Activated T-helper 2 cell treated with anti-CD3 and anti-CD28 coated beads, Interferon-gamma antibody, Interleukin-2, Interleukin-4, amounts not matched to agents 10 μg/mL and 5 μg/mL and 100 μg/mL, durations not matched to agents 14 hours and 24 hours and 36 hours (primary cell): Measurements from ENCODE around the gene DNAJC7. TPM values are rescaled to one million over a fixed set of nuclear protein-coding genes. Genes with fewer than 3 reads are reported as not detected.
"Not testable (repeated sequence)": the region's sequence is repeated elsewhere in the genome, so short reads cannot be mapped to it uniquely, and the experiment has no call there.

Experiments used
- DNase-seq: peaks from one replicate; pipeline ENCODE4 v3.0.0; 2021; ENCODE audit warnings: low spot score
- H3K27ac Mint-ChIP-seq: one replicate; pipeline ENCODE4 v1.8.0; 2021; ENCODE audit warnings: mixed read lengths
- H3K27me3 Mint-ChIP-seq: one replicate; pipeline ENCODE4 v1.8.0; 2021; ENCODE audit warnings: low read depth, mixed read lengths
- H3K36me3 Mint-ChIP-seq: one replicate; pipeline ENCODE4 v1.8.0; 2021; ENCODE audit warnings: low read depth, mixed read lengths
- H3K4me1 Mint-ChIP-seq: one replicate; pipeline ENCODE4 v1.8.0; 2021; ENCODE audit warnings: low read depth, mixed read lengths
- H3K4me3 Mint-ChIP-seq: one replicate; pipeline ENCODE4 v1.8.0; 2021; ENCODE audit warnings: low read depth, mild to moderate bottlenecking, moderate library complexity, mixed read lengths
- H3K9me3 Mint-ChIP-seq: one replicate; pipeline ENCODE4 v1.8.0; 2021; ENCODE audit warnings: mixed read lengths
- intact Hi-C: fragments of 100-400 bp; cut with micrococcal nuclease; formaldehyde crosslinking; loops from one replicate; pipeline ENCODE4 v1.15.1; 2023
- total RNA-seq: library from RNA; stranded (reverse); gene quantifications from 2 replicates; pipeline ENCODE4 v1.2.3, GENCODE V29; 2022

DNAJC7 gene
- total RNA-seq, 1 donor from 2014 or later: 115 TPM

DNA sequence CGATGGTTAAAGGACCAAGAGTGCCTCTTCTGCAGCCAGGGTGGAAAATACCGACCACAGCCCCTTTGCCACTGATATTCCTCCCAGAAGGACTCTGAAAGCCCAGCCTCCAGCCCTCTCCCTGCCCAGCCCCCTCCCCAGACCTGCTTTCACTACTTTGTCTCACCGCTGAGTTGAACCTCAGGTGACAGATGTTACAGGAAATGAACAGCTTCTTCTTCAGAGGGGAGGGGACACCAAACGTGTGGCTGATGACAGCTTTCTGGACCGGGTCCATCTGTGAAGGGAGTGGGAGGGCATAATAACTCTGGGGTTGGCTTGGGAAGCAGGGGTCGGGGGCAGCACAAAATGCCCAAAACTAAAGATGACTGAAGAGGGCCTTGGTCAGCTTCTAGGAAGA lies 16.8 kb upstream of the DNAJC7 start:
- no peak overlapping the region for H3K27ac Mint-ChIP-seq
- no peak overlapping the region for H3K4me3 Mint-ChIP-seq
- DNase-seq: no peak
- intact Hi-C loops: no loop called here
- H3K4me1 Mint-ChIP-seq: peaks cover 6% of the 10 kb centered on the region
- H3K27me3 Mint-ChIP-seq: peaks cover 3% of the 10 kb centered on the region
- no peaks in the 10 kb centered on the region for H3K36me3 Mint-ChIP-seq
- H3K9me3 Mint-ChIP-seq: no peaks in the 10 kb centered on the region

DNA sequence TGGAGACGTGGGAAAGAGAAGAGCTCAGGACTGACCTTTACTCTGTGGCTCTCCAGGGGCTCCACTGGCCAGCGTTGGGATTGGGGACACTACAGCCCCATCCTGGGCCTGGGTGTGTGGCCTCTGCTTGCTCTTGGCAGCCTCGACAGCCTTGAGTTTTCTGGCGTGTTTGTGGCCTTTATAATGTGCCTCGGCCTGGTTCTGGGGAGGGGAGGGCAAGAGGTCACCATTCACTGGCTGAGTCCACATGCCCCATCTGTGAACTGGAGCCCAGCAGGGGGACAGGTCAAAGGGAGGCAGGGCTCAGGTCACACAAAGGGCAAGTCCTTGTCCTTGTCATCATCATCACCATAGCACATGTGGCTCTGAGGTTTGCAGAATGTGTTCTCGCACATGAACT lies 14.3 kb upstream of the DNAJC7 start:
- peaks cover 3% of the 10 kb centered on the region for H3K27me3 Mint-ChIP-seq
- no peak overlapping the region for H3K27ac Mint-ChIP-seq
- H3K9me3 Mint-ChIP-seq: no peaks in the 10 kb centered on the region
- no peaks in the 10 kb centered on the region for H3K36me3 Mint-ChIP-seq
- no peak overlapping the region for H3K4me3 Mint-ChIP-seq
- intact Hi-C loops: no loop called here
- peaks cover 8% of the 10 kb centered on the region for H3K4me1 Mint-ChIP-seq
- DNase-seq: no peak

DNA sequence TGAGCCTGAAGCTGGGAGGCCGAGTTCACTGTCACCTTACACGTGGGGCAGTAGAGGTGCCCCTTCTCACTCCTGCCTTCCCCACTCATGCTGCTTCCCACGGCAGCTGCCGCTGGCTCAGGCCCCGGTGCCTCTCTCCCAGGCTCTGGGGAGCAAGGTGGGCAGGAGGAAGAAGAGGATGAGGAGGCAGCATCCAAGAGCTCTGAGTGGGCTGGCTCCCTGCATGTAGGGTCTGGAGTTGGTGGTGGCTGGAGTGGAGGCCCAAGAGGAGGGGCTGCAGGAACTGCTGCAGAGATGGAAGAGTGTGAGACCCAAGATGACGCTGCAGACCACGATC lies 11.5 kb upstream of the DNAJC7 start:
- Mint-ChIP-seq H3K27ac (no peak overlapping the region), H3K27me3 (no peaks in the 10 kb centered on the region), H3K9me3 (no peaks in the 10 kb centered on the region), H3K36me3 (peaks cover 12% of the 10 kb centered on the region), H3K4me3 (no peak overlapping the region), H3K4me1 (peaks cover 9% of the 10 kb centered on the region)
- intact Hi-C loops: no loop called here
- DNase-seq: no peak

GRCh38 chr17:42027961-42028790 lies 10.9 kb upstream of the DNAJC7 start:
- H3K27ac Mint-ChIP-seq: no peak overlapping the region
- H3K4me3 Mint-ChIP-seq: no peak overlapping the region
- no peak for DNase-seq
- peaks cover 8% of the 10 kb centered on the region for H3K4me1 Mint-ChIP-seq
- H3K9me3 Mint-ChIP-seq: no peaks in the 10 kb centered on the region
- intact Hi-C loops: no loop called here
- H3K36me3 Mint-ChIP-seq: peaks cover 16% of the 10 kb centered on the region
- no peaks in the 10 kb centered on the region for H3K27me3 Mint-ChIP-seq

DNA sequence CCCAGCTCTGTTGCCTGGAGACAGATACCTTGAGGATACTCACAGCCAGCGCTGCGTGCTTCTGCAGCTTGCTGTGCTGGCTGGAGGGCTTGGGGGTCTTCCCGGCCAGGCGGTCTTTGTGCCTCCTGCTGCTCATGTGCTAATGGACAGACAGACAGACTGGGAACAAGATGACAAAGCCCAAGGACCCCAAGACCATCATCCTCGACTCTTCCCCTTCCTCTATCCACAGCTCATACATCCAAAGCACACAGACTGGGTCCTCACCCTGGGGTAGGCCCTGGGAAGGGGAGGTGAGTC lies 10.3 kb upstream of the DNAJC7 start:
- DNase-seq: no peak
- intact Hi-C loops: no loop called here
- no peaks in the 10 kb centered on the region for H3K9me3 Mint-ChIP-seq
- peaks cover 8% of the 10 kb centered on the region for H3K4me1 Mint-ChIP-seq
- no peak overlapping the region for H3K4me3 Mint-ChIP-seq
- H3K27ac Mint-ChIP-seq: no peak overlapping the region
- H3K36me3 Mint-ChIP-seq: peaks cover 19% of the 10 kb centered on the region
- no peaks in the 10 kb centered on the region for H3K27me3 Mint-ChIP-seq

- Mint-ChIP-seq H3K4me1 (peaks cover 8% of the 10 kb centered on the region), H3K36me3 (peaks cover 24% of the 10 kb centered on the region), H3K27me3 (no peaks in the 10 kb centered on the region), H3K4me3 (no peak overlapping the region), H3K9me3 (no peaks in the 10 kb centered on the region), H3K27ac (no peak overlapping the region)
- intact Hi-C loops: no loop called here
- DNase-seq: no peak
Measured at GRCh38 chr17:42026857-42027589, 9.8 kb upstream of the DNAJC7 start.

DNA sequence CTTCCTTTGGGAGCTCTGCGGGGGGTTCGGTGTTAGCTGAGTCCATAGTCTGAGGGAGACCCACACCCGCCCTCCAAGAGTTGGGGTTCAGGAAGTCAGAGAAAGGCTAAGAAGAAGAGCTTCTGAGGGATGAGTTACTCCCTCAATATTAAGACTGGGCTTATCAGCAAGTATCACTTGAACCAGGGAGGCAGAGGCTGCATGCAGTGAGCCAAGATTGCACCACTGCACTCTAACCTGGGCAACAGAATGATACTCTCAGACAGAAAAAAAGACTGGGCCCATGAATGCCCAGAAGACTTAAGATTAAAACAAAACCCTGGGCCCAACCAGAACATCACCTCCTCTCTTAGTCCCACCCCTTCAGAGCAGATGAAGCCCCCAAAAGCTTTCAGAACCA lies 8.7 kb upstream of the DNAJC7 start:
- intact Hi-C loops: loop anchor here (1.0 kb wide), 2 partner anchors 75 to 90 kb away; no protein-coding TSS in a partner anchor
- H3K27ac Mint-ChIP-seq: no peak overlapping the region
- DNase-seq: no peak
- H3K36me3 Mint-ChIP-seq: peaks cover 28% of the 10 kb centered on the region
- peaks cover 15% of the 10 kb centered on the region for H3K4me1 Mint-ChIP-seq
- no peaks in the 10 kb centered on the region for H3K9me3 Mint-ChIP-seq
- H3K4me3 Mint-ChIP-seq: no peak overlapping the region
- no peaks in the 10 kb centered on the region for H3K27me3 Mint-ChIP-seq

DNA sequence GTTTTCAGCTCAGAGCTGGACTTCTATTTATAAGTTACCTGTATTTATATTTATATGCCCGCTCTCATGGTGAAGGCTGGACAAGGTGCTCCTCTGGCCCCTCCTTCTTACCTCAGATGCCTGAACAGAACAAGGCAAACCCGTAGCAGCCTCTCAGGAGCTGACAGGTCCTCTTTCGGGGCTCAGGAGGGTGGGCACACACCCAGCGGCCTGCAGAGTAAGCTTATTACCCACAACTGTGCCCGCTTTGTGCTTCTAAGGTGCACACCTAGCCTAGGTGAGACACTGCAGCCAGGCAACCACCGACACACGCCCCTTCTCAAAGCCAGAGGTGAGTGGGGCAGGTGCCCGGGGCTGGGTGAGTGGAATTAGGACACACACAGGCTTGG lies 7.9 kb upstream of the DNAJC7 start:
- Mint-ChIP-seq H3K4me1 (peaks cover 16% of the 10 kb centered on the region), H3K9me3 (no peaks in the 10 kb centered on the region), H3K27me3 (no peaks in the 10 kb centered on the region), H3K27ac (no peak overlapping the region), H3K36me3 (peaks cover 28% of the 10 kb centered on the region), H3K4me3 (no peak overlapping the region)
- intact Hi-C loops: loop anchor here (1.0 kb wide), 2 partner anchors 76 to 91 kb away; no protein-coding TSS in a partner anchor
- no peak for DNase-seq

DNA sequence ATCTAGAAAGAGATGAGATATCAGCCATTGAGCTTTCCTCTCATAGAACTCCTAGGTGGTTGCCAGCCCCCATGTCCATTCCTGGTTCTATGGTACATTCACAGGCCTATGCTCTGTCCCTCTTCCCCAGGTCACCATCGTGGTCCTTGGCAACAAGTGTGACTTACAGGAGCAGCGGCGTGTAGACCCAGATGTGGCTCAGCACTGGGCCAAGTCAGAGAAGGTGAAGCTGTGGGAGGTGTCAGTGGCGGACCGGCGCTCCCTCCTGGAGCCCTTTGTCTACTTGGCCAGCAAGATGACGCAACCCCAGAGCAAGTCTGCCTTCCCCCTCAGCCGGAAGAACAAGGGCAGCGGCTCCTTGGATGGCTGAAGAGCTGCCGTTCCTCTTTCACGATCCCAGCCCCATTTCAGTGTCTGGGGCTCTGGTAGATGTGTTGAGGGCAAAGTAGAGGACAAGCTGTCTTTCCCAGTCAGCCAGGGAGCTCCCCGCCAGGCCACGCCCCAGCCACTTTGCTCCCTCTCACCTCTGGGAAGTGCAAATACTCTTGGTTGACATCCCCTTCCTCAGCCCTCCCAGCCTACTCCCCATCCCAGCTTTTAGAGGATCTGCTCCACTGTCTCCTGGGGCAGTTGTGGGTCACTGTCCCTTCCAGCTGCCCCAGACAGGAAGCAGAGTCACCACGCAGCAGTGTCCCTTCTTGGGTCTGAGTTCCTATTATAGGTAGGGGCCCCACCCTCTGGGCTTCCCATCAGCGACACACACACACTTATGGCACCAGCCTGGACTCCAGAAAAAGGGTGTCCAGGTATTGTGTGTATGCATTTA lies 6.5 kb upstream of the DNAJC7 start:
- no peak for DNase-seq
- peaks cover 4% of the 10 kb centered on the region for H3K9me3 Mint-ChIP-seq
- H3K27ac Mint-ChIP-seq: no peak overlapping the region
- H3K27me3 Mint-ChIP-seq: no peaks in the 10 kb centered on the region
- H3K36me3 Mint-ChIP-seq: peaks cover 32% of the 10 kb centered on the region
- intact Hi-C loops: no loop called here
- peaks cover 23% of the 10 kb centered on the region for H3K4me1 Mint-ChIP-seq
- H3K4me3 Mint-ChIP-seq: no peak overlapping the region

DNA sequence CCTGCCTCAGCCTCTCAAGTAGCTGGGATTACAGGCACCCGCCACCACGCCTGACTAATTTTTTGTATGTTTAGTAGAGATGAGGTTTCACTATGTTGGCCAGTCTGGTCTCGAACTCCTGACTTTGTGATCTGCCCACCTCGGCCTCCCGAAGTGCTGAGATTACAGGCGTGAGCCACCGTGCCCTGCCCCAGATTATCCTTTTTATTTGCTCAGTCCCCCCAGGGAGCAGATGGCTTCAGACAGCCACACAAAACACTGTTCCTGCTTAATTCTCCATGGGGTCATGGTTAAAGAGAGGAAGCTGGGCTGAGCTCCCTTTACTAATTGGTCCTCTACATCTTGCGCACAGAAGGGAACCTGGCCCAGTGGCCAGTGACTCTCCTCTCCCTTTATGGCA lies 3.6 kb upstream of the DNAJC7 start:
- Mint-ChIP-seq H3K36me3 (peaks cover 36% of the 10 kb centered on the region), H3K4me3 (peak overlapping the region; percentile 93), H3K4me1 (peaks cover 39% of the 10 kb centered on the region), H3K27ac (peak overlapping the region; percentile 79)
- not testable (repeated sequence) for H3K9me3 Mint-ChIP-seq, H3K27me3 Mint-ChIP-seq, DNase-seq
- intact Hi-C loops: loop anchor here (2.0 kb wide), 1 partner anchor 256 kb away; the partner anchor contains the start of gene STAT5B

- Mint-ChIP-seq H3K9me3 (peaks cover 4% of the 10 kb centered on the region), H3K27ac (peak within 1 kb of the TSS; percentile 79), H3K27me3 (no peaks in the 10 kb centered on the region), H3K4me3 (peak within 1 kb of the TSS; percentile 99), H3K36me3 (peaks cover 33% of the 10 kb centered on the region), H3K4me1 (peaks cover 42% of the 10 kb centered on the region)
- peak; percentile 93 for DNase-seq
- intact Hi-C loops: loop anchor here (2.0 to 10.0 kb wide), 2 partner anchors 155 to 257 kb away; partner anchors contain the start of genes KLHL11 and STAT5B
Measured at GRCh38 chr17:42019509-42020404, 2.5 kb upstream of the DNAJC7 start, which contains the start of gene NKIRAS2. TSS of gene NKIRAS2 (plus strand) at chr17:42020090. CDS start at chr17:42021578, 1,488 bp downstream.

DNA sequence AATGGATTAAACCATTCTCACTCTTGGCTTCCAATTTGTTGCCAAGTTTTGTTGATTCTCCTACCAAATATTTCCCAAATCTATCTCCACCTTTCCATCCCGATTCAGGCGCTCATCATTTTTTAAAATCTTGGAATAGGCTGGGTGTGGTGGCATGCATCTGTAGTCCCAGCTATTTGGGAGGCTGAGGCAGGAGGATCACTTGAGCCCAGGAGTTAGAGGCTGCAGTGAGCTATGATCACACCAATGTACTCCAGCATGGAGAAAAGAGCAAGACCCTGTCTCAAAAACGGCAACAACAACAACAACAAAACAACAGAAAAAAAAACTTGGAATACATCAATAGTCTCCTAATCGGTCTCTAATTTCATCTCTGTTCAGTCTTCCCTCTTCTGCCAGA lies 1.7 kb upstream of the DNAJC7 start:
- peak overlapping the region; percentile 99 for H3K4me3 Mint-ChIP-seq

More for the DNA sequence above, 1.7 kb upstream of the DNAJC7 start:
- no peak for DNase-seq
- peaks cover 25% of the 10 kb centered on the region for H3K36me3 Mint-ChIP-seq
- peak overlapping the region; percentile 57 for H3K27ac Mint-ChIP-seq
- peaks cover 39% of the 10 kb centered on the region for H3K4me1 Mint-ChIP-seq
- no peaks in the 10 kb centered on the region for H3K27me3 Mint-ChIP-seq
- intact Hi-C loops: loop anchor here (10.0 kb wide), 1 partner anchor 154 kb away; the partner anchor contains the start of gene KLHL11
- H3K9me3 Mint-ChIP-seq: peaks cover 4% of the 10 kb centered on the region
